Tibial nerve (tissue), 4 donors: ENCODE results near the gene KAT6B. TPM values are rescaled to one million over a fixed set of nuclear protein-coding genes. Genes with fewer than 3 reads are reported as not detected.
"Not testable (repeated sequence)": the region's sequence is repeated elsewhere in the genome, so short reads cannot be mapped to it uniquely, and the experiment has no call there.

ENCODE experiments used
- DNase-seq, 2 donors: peaks; one replicate each; pipeline ENCODE4 v3.0.0-alpha.2; 2019; ENCODE audit warnings: low spot score in 2 of 2
- H3K27ac ChIP-seq, 4 donors: fragments of 200-600 bp; sonication (generic) in 3 of 4; one replicate each; pipeline ENCODE4 v1.5.1; 2017 to 2019; ENCODE audit warnings: mild to moderate bottlenecking in 1 of 4
- H3K27me3 ChIP-seq, 2 donors: fragments of 200-600 bp; sonication (generic) in 1 of 2; one replicate each; pipeline versions ENCODE4 v1.5.1 to v1.6.0; 2017 to 2019
- H3K36me3 ChIP-seq, 3 donors: fragments of 200-600 bp; sonication (generic); one replicate each; pipeline ENCODE4 v1.5.1; 2018 to 2019
- H3K4me1 ChIP-seq, 4 donors: fragments of 200-600 bp; sonication (generic) in 3 of 4; one replicate each; pipeline ENCODE4 v1.5.1; 2017 to 2019
- H3K4me3 ChIP-seq, 4 donors: fragments of 200-600 bp; sonication (generic) in 3 of 4; one replicate each; pipeline ENCODE4 v1.5.1; 2017 to 2019; ENCODE audit warnings: mild to moderate bottlenecking in 1 of 4, moderate library complexity in 1 of 4
- H3K9me3 ChIP-seq, 4 donors: fragments of 200-600 bp; sonication (generic) in 3 of 4; one replicate each; pipeline ENCODE4 v1.5.1; 2017 to 2019
- CTCF ChIP-seq, 5 experiments: fragments of 200-600 bp in 3 of 5; fragments of 450-650 bp in 2 of 5; sonication (generic) in 3 of 5; IDR thresholded peaks; one replicate each; pipeline ENCODE4 v1.5.1; 2016 to 2019; ENCODE audit warnings: antibody characterized with exemption in 5 of 5, mild to moderate bottlenecking in 3 of 5, moderate library complexity in 2 of 5
- EP300 ChIP-seq, 2 donors: sonication (generic); formaldehyde crosslinking; IDR thresholded peaks; one replicate each; pipeline ENCODE4 v1.6.1; 2017; ENCODE audit warnings: antibody characterized with exemption in 2 of 2, mild to moderate bottlenecking in 1 of 2
- POLR2A ChIP-seq, 2 donors: fragments of 450-650 bp; IDR thresholded peaks; one replicate each; pipeline ENCODE4 v1.6.1; 2017; ENCODE audit warnings: antibody characterized with exemption in 2 of 2, mild to moderate bottlenecking in 2 of 2, moderate library complexity in 2 of 2
- WGBS, 2 donors: methylation state at CpG; one replicate each; pipeline ENCODE4 v1.1.5; 2018; 5-methylcytosine and 5-hydroxymethylcytosine counted together
- total RNA-seq, 4 donors: library from RNA; depleted of rRNA; stranded (reverse); fragments of >200 nt; gene quantifications; one replicate each; pipeline ENCODE4 v1.1.0, GENCODE V29; 2016

The KAT6B gene
- total RNA-seq, 4 donors from 2014 or later = 42.3 to 59.7 (median 45.6) TPM

GRCh38 chr10:74891053-74891452 lies 64.7 kb downstream of the KAT6B start:
- no peak overlapping the region for H3K27ac ChIP-seq
- H3K36me3 ChIP-seq = no peaks in the 10 kb centered on the region
- 71 to 78% methylated on average over 2 of the region's 2 CpGs for WGBS, 2 donors
- no peaks in the 10 kb centered on the region for H3K27me3 ChIP-seq
- TF ChIP-seq CTCF (IDR thresholded peaks at IDR 0.05) = no peak
- no peak for TF ChIP-seq EP300 (IDR thresholded peaks at IDR 0.05)
- no peak for TF ChIP-seq POLR2A (IDR thresholded peaks at IDR 0.05)
- H3K9me3 ChIP-seq = no peaks in the 10 kb centered on the region
- H3K4me1 ChIP-seq = peaks cover 0 to 39% (median 8%) of the 10 kb centered on the region in 4 donors
- no peak overlapping the region for H3K4me3 ChIP-seq
- no peak for DNase-seq

GRCh38 chr10:74892839-74893238 lies 66.4 kb downstream of the KAT6B start:
- H3K4me3 ChIP-seq = no peak overlapping the region
- TF ChIP-seq EP300 (IDR thresholded peaks at IDR 0.05) (no peak), CTCF (IDR thresholded peaks at IDR 0.05) (no peak), POLR2A (IDR thresholded peaks at IDR 0.05) (no peak)
- DNase-seq = no peak
- H3K27me3 ChIP-seq = no peaks in the 10 kb centered on the region
- no peaks in the 10 kb centered on the region for H3K36me3 ChIP-seq
- peaks cover 0 to 40% (median 11%) of the 10 kb centered on the region in 4 donors for H3K4me1 ChIP-seq
- H3K27ac ChIP-seq = no peak overlapping the region
- WGBS, 2 donors = 80 to 90% methylated on average over 4 of the region's 4 CpGs
- H3K9me3 ChIP-seq = no peaks in the 10 kb centered on the region

- peaks cover 0 to 42% (median 11%) of the 10 kb centered on the region in 4 donors for H3K4me1 ChIP-seq
- not testable (repeated sequence) for H3K27me3 ChIP-seq, H3K36me3 ChIP-seq, DNase-seq, H3K9me3 ChIP-seq, H3K4me3 ChIP-seq, H3K27ac ChIP-seq
- 87 to 88% methylated on average over 6 of the region's 6 CpGs for WGBS, 2 donors
These were observed 66.9 kb downstream of the KAT6B start for GRCh38 chr10:74893329-74893728.

DNA sequence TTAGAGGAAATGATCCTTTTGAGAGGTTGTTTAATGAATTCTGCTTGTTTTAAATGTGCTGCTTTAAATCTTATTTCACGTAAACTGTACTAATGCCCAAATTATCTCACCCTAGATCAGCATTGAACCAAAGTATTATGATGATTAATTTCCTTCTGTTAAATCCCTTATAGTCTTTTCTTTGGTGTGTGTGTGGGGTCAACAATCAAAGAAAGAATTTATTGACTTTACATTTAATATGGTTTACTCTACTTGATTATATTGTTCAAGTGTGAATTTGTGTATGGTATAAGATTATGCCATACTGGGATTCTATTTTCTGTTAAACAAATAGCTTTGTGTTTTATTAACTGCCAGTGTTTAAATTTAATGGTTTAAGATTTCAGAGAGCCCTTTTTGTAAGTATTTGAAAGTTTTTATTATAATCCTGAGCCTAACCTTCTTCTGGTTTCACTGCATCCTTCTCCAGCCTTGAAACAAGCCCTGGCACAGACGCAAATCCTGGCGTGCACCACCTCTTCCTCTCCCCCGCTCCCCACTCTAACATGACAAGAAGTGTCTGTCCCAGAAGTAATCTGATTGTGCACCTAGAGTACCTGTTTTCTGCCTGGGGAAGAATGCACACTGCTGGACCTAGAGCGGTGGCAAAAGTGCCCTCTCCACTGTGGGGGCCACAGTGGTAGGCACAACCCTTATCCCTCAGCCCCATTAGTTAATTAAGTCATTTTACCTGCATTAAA lies 70.6 kb downstream of the KAT6B start:
- Histone ChIP-seq H3K27ac (no peak overlapping the region), H3K36me3 (no peaks in the 10 kb centered on the region), H3K4me1 (peaks cover 0 to 36% (median 13%) of the 10 kb centered on the region in 4 donors), H3K27me3 (no peaks in the 10 kb centered on the region), H3K9me3 (no peaks in the 10 kb centered on the region), H3K4me3 (no peak overlapping the region)
- TF ChIP-seq POLR2A (IDR thresholded peaks at IDR 0.05) (no peak), CTCF (IDR thresholded peaks at IDR 0.05) (no peak), EP300 (IDR thresholded peaks at IDR 0.05) (no peak)
- DNase-seq = no peak
- 75 to 84% methylated on average over 5 of the region's 5 CpGs for WGBS, 2 donors

DNA sequence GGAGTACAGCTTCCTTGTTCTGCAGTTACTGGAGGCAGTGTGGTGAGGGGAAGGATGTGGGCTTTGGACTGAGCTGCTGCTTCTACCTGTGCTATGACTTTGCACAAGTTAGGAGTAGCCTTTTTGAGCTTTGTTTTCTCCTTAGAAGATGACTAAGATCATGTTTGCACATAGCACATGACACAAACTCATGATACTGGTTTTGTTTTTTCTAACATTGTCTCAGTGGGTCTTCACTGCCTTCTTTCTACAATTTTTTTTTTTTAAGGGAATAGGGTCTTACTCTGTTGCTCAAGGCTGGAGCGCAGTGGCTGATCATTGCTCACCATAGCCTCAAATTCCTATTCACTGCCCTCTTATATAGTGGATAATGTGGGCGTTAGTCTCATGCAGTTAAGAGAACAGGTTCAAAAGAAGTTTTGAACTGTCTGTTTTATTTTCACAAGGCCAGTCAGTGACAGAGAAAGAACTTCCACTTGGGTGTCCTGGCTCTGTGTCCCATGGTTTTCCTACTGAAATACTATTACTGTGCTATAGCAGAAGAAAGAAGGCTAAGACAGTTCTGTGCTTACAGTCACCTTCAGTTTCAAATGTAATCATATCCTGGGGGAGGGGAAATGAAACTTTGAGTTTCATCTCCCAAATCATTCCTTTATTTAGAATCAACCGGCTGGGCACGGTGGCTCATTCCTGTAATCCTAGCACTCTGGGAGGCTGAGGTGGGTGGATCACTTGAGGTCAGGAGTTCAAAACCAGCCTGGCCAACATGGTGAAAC lies 72.0 kb downstream of the KAT6B start:
- no peak overlapping the region for H3K4me3 ChIP-seq
- DNase-seq = no peak
- no peaks in the 10 kb centered on the region for H3K36me3 ChIP-seq
- H3K27me3 ChIP-seq = no peaks in the 10 kb centered on the region
- 75 to 78% methylated on average over 4 of the region's 4 CpGs for WGBS, 2 donors
- no peak overlapping the region for H3K27ac ChIP-seq
- no peak for TF ChIP-seq POLR2A (IDR thresholded peaks at IDR 0.05)
- no peak for TF ChIP-seq EP300 (IDR thresholded peaks at IDR 0.05)
- no peak for TF ChIP-seq CTCF (IDR thresholded peaks at IDR 0.05)
- no peaks in the 10 kb centered on the region for H3K9me3 ChIP-seq
- H3K4me1 ChIP-seq = peaks cover 0 to 43% (median 13%) of the 10 kb centered on the region in 4 donors
